Measurements from ENCODE around the gene PHACTR1.

Gene PHACTR1

DNA sequence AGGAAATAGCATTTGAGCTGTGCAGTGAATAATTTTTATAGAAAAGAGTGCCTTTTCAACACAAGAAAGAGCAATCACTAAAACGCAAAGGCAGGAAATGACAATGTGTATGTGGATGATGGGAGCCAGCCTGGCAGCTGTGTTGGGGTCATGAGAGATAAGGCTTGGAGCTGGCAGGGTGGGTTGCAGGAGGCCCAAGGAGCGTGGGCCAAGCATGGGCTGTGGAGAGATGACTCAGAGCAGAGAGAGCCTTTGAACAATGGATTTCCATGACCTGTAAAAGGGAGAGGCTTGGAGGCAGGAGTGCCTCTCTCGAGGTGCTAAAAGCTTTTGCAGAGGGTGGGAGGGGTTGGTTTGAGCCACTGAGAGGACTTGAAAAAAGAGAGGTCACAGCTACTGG lies 618.4 kb downstream of the PHACTR1 start:
- Histone ChIP-seq H3K36me3 (ENCODE audit: control insufficient read depth in 2 of 2, insufficient read depth in 2 of 2, low read length in 2 of 2) (no peaks in the 10 kb centered on the region), H3K4me3 (ENCODE audit: low read length in 2 of 2) (no peak overlapping the region), H3K4me1 (ENCODE audit: control insufficient read depth in 2 of 2, insufficient read depth in 2 of 2, low read length in 2 of 2) (peaks cover 0 to 2% of the 10 kb centered on the region in 2 donors), H3K9me3 (ENCODE audit: control insufficient read depth in 2 of 2, low read length in 2 of 2) (no peaks in the 10 kb centered on the region), H3K9ac (ENCODE audit: low read depth in 1 of 2, low read length in 2 of 2) (no peak overlapping the region), H3K27me3 (ENCODE audit: control insufficient read depth in 2 of 2, insufficient read depth in 2 of 2, low read length in 2 of 2) (no peaks in the 10 kb centered on the region), H3K27ac (ENCODE audit: low read depth in 2 of 2, low read length in 2 of 2) (no peak overlapping the region)

DNA sequence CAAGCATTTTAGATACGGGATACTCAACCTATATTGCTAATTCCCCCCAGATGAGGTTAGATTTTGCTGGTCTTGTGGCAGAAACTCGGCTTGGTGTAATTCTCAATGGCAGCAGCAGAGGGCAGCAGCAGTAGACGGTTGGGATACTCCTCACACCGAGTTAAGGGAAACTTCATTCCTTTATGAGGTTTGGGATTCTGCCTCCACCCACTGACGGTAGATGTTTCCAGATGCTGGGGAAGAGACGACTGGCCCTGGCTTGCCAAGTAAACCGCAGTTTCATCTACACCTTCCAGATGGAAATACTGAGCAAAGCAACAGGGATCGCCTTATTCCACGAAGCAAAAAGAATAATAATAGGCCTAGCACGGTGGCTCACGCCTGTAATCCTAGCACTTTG lies 620.0 kb downstream of the PHACTR1 start:
- Histone ChIP-seq H3K9ac (ENCODE audit: low read depth in 1 of 2, low read length in 2 of 2) (no peak overlapping the region), H3K36me3 (ENCODE audit: control insufficient read depth in 2 of 2, insufficient read depth in 2 of 2, low read length in 2 of 2) (no peaks in the 10 kb centered on the region), H3K9me3 (ENCODE audit: control insufficient read depth in 2 of 2, low read length in 2 of 2) (no peaks in the 10 kb centered on the region), H3K4me3 (ENCODE audit: low read length in 2 of 2) (no peak overlapping the region), H3K27ac (ENCODE audit: low read depth in 2 of 2, low read length in 2 of 2) (no peak overlapping the region), H3K27me3 (ENCODE audit: control insufficient read depth in 2 of 2, insufficient read depth in 2 of 2, low read length in 2 of 2) (no peaks in the 10 kb centered on the region), H3K4me1 (ENCODE audit: control insufficient read depth in 2 of 2, insufficient read depth in 2 of 2, low read length in 2 of 2) (peaks cover 0 to 2% of the 10 kb centered on the region in 2 donors)

DNA sequence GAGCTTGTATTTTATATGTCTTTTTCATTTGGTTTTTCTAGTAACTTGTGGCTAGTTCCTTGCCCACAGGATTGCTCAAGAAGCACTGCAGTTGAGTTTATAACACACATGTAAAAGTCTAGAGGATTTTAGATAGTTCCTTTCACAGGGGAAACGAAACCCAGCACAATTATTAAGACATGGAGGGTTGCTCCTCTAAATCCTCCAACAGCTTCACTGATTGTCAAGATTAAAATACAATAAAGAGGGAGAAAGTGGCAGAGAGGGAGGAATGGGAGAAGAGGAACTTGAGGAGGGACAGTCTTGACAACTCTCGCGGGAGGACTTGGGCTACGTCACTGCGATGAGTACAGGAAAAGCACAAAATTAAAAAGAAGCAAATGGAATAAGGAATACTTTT lies 621.5 kb downstream of the PHACTR1 start:
- Histone ChIP-seq H3K27me3 (ENCODE audit: control insufficient read depth in 2 of 2, insufficient read depth in 2 of 2, low read length in 2 of 2) (no peaks in the 10 kb centered on the region), H3K9ac (ENCODE audit: low read depth in 1 of 2, low read length in 2 of 2) (no peak overlapping the region), H3K4me1 (ENCODE audit: control insufficient read depth in 2 of 2, insufficient read depth in 2 of 2, low read length in 2 of 2) (peaks cover 0 to 2% of the 10 kb centered on the region in 2 donors), H3K36me3 (ENCODE audit: control insufficient read depth in 2 of 2, insufficient read depth in 2 of 2, low read length in 2 of 2) (no peaks in the 10 kb centered on the region), H3K9me3 (ENCODE audit: control insufficient read depth in 2 of 2, low read length in 2 of 2) (no peaks in the 10 kb centered on the region), H3K27ac (ENCODE audit: low read depth in 2 of 2, low read length in 2 of 2) (no peak overlapping the region), H3K4me3 (ENCODE audit: low read length in 2 of 2) (no peak overlapping the region)
